ENCODE results near the gene NOP9.

DNA sequence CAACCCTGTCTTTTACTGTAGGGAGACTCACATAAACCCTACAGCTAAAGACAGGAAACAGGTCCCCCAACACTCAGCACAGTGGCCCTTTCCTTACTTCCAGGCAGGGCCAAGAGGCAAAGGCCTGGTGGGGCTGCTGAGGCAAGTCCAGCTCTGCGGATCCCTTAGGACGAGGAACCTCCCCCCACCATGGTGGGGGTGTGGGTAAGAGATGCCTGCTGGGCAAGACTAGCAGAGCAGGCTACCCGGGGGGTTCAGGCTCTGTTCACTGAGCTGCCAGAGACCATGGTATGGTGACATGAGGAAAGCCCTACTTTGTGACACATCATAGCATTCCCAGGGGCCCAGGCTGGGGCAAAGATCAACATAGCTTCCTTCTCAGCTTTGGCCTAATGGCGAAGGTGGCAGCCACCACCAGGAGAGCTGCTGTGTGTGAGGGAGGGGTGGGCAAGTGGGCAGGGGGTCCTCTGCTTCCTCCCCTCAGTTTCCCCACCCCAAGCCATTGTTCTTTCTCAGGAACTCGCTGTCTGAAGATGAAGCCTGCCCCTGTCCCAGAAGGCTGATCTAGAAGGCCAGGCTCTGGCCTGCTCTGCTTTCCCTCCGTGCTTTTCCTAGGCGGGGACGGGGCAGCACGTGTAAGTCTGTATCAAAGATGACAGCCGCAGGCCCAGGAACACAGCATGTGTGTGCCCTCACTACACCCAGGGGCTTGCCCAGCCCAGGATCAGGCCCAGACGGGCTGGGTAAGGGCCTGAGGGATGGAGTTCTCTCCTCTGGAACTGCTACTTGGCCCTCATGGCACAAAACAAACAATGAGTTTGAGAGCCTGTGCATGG is 47.1 kb upstream of the NOP9 start:
- no peak for TF ChIP-seq ZFX (IDR thresholded peaks at IDR 0.05; ENCODE audit: borderline replicate concordance)
- no peak for TF ChIP-seq CTCF (IDR thresholded peaks at IDR 0.05)

Measured in 22Rv1 (cell line).